Globus pallidus (tissue), 1 donor: ENCODE data around the gene MINPP1.
"Not testable (repeated sequence)": the region's sequence is repeated elsewhere in the genome, so short reads cannot be mapped to it uniquely, and the experiment has no call there.

Experiments used
- DNase-seq: peaks from one replicate; pipeline ENCODE4 v3.0.0-alpha.2; 2015; ENCODE audit warnings: low spot score

The MINPP1 gene

DNA sequence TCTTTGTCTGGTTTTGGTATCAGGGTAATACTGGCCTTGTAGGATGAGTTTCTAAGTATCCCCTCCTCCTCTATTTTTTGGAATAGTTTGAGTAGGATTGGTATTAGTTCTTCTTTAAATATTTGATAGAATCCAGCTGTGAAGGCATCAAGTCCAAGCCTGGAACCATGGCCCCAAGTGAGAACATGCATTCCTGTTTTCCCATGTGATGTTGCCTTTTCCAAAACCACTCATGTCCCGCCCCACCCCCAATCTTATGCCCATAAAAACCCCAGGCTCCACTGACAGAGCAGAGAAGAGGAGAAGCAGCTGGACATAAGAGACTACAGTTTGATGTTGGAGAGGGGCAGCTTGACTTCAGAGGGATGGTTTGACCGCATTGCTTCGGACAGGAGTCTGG, 71.2 kb downstream of the MINPP1 start:
- no peak for DNase-seq

DNA sequence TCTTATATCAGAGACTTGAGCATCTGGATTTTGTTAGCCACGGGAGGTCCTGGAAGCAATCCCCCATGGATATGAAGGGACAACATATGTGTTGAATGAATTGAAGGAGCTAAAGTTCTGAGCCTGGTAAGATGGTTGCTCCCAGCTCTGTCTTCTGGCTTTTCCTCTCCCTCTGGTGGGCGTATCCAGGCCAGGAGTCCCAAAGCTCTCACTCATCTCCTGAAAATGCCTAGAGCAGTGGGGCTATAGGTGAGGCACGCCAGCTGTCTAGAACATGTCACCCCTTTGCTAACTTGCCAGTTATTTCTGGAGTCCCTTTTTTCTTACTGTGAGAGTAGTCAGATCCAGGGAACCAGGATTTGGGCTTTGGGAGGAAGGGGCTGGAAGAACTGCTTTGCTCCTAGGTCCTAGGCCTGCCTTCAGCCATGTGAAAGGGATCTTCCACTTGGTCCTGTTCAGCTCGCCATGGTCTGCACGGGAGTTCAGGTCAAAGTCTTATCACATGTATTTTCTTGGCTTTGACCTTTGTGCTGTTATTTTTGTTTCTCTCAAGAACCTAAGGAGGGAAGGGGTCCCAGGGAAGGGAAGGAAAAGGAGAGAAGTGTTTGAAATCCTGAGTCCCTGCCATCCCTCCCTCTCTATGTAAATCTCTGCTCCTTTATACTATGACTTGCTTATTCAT, 73.6 kb downstream of the MINPP1 start:
- DNase-seq: no peak

DNA sequence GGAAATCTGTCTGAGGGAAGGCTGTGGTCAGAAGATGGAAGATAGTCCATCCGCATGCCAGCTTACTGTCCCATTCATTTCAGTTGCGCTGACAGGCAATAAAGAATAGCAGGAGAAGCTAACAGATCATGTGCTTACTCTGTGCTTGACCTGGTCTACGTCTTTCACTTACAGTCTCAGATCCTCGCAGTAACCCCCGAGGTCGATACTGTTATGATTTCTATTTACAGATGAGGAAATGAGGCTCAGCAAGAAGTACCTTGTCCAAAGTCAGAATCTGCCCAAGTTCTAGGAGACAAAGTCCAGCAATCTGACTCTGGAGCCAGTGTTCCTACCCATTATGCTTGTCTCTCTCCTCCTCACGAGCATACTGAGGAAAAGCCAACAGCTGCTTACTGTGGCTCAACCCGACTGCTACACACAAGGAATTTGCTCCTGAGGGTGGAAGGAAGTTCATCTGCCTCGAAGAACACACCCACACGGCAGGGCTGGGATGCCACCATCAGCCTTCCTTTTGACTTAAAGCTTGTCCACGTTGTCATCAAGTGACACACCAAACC, 74.2 kb downstream of the MINPP1 start:
- no peak for DNase-seq

DNA sequence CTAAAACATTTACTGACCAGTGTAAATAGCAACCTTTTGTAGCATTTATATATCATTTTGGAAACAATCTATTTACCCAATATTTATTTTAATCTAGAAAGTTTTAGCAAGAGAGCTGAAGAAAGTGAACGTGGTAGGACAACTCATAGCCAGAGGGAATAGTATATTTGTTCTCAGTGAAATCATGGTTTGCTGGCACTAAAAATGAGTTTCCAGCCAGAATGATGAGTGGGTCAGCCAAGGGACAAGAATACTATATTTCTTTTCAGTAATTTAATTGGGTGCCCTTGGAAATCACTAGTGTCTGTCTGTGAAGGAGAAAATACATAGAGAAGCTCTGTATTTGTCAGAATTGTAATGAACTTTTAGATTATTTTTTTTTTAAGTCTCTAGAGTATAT, 74.9 kb downstream of the MINPP1 start:
- DNase-seq: no peak

DNA sequence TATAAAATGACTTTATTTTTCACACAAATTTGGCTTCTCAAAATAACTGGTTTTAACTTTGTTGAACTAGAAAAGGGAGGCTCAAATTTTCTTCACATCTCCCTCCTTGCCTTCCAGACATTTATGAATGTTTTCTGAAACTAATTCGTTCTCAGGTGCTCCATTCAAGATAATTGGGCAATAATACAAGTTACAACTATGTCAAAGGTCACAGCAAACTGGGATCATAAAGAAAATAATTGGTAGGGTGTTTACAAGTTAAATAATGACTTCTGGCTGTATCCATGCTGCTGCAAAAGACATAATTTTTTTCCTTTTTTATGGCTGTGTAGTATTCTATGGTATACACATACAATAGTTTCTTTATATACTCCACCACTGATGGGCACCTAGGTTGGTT, 75.3 kb downstream of the MINPP1 start:
- no peak for DNase-seq

DNA sequence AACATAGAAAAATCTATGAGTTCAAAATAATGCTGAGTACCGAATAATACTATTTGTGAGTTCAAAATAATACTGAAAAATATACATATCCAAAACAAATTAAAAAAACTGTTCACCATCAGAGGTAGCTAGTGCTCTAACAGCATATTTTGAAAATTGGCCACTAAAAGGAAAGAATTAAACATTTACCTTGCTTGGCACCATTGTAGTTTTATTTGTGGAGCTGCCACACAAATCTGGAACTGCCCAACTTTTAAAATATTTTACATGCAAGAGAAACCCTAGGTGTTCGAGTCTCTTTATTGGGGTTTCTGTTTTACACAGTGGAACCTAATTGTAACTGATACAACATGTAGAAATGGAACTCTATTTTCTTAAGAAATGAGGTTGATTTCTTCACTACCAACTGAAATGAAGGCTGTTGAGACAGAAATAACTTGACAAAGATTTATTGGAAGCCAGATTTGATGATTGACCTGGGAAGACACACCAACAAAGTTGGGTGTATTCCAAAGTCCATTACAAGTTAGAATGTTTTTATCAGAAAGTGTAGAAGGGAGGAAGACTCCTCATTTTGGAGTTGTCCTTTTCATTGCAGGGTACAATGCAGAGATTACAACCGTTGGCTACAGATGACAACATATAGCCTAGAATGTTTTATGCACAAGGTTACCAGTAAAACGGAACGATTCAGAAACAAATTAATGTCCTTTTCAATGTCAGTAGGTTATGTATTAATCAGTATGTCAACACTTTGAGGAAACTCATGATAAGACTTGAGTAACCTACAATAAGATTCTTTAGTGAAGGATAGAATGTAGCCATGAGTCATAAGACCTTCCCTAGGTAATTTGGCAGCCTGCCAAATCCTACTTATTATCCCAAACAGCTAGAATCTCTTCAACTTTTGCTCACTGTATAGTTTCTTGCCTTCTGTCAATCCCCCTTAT, 81.1 kb downstream of the MINPP1 start:
- no peak for DNase-seq

DNA sequence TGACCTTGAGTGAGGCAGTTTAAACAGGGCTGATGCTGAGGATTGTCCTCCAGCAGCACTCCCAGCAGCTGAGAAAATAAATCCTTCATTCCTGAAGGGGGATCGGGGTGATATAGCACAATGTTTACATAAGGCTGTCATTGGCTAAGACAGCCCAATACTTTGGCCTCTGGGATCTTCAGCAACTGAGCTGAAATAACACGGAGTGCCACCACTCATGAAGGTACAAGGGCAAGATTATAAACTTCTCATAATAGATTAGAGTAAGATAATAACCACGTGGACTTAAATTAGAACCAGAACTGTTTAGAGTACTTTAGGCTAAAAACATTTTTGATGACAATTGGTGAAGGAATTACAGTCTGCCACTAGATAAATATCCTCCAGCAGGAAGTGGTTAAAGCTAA, 85.0 kb downstream of the MINPP1 start:
- DNase-seq: no peak

DNA sequence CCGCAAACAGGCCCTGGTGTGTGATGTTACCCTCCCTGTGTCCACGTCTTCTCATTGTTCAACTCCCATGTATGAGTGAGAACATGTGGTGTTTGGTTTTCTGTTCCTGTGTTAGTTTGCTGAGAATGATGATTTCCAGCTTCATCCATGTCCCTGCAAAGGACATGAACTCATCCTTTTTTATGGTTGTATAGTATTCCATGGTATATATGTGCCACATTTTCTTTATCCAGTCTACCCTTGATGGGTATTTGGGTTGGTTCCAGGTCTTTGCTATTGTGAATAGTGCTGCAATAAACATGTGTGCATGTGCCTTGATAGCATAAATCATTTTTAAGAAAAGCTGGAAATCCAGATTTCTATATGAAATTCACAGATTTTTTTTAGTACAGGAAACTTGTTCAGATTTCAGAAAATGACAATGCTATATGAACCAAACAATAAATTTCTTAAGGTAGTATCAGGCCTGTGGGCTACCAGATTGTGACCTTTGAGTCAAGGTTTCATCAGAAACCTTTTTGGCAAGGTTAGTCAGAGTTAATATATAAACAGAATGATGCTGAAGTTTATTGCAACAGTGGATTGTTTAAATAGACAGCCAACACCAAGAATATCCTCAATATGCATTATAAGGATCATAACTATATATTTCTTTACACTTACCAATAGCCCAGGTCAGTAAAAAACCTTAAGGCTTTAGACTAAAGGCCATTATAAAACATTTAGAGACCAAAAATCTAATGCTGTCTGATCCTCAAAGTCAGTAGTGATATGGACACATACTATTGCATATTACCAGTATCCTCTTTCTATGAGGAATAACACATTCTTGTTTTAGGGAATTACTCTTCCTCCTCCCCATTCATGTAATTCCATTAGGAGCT, 86.3 kb downstream of the MINPP1 start:
- DNase-seq: no peak

DNA sequence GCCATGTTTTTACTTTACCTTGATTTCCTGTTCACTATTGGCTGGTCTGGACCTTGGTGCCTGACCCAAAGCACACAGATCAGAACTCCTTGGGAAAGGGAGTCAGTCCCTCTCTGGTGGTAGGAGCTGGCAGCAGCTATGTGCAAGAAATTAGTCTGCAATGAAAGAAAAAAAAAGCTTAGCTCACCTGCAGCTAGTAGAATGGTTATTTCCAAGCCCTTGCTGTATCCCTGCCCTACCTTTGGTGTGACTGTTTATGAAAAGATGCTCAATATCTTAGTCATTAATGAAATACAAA, 86.8 kb downstream of the MINPP1 start:
- DNase-seq: no peak

DNA sequence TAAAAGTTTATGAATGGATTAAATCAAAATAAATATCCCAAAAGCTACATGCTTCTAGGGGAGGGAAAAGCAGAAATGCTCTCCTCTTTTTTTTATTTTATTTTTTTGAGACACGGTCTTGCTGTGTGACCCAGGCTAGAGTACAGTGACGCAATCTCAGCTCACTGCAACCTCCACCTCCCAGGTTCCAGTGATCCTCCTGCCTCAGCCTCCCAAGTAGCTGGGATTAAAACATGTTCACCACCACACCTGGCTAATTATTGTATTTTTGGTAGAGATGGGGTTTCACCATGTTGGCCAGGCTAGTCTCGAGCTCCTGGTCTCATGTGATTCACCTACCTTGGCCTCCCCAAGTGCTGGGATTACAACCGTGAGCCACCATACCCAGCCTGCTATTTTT, 88.2 kb downstream of the MINPP1 start:
- DNase-seq: not testable (repeated sequence)

DNA sequence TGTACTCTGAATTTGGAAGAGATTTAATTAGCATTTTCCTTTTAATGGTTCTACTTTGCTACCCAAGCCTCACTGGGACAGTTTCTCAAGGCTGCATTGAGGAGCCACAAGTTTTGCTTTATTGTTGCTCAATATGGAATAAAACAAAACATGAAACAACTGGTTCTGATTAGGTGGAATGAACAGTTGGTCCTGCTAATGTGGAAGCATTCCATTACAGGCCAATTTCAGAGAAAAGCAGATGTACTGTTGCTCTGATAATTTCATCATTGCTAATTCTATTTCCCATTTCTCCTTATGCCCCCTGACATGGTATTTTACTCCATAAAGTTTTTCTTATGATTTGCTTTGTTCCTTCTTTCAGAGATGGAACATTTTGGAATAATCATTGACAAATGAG, 89.0 kb downstream of the MINPP1 start:
- no peak for DNase-seq

DNA sequence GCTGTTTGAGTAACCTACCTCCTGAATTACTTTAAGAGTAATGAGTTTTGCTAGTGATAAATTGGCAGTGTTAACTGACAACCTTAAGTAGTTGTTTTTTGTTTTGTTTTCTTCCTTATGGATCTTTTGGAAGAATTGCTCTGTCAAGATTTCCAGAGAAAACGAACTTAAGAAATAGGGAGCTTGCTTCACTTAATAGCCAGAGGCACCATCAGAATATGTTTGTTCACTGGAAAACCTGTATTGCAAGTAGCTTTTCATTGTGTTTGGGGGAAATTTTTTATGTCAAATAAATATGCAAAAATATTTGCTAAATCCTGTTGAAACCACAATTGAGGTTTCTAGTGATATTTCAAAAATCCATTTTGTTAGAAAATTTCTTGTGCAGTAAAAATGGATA, 89.5 kb downstream of the MINPP1 start:
- no peak for DNase-seq

DNA sequence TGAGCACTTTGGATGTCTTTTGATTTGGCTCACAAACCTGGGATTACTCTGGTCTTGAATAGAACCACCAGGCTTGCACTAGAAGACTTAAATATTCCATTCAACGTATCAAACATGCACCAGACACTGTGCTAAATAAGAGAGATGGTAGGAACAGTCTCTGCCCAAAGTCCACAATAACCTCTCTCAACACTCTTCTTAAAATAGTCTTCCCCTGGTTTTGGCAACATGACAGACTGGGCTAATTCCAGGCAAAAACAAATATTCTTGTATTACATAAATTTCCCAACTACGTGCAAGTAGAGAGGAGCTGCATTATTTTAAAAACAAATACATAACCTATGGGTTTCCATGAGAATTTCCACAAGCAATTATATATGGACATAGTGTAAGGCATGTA, 90.2 kb downstream of the MINPP1 start:
- no peak for DNase-seq

DNA sequence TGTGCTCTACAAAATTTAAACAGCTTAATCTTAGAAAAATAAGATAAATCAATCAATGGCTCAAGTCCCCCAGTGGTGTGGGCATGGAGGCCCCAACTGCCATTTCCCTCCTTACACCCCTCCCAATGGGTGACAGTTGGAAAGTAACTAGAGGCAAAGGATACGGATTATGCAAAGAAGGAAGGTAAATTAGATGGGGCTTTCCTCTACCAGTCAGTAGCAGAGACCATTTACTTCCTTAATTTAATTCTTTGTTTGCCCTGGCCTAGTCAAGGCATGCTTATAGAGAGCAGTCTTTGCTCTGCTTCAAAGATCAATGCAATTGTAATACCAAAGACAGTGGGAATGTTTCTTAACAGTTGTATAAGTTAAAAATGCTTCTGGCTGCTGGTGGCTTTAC, 91.7 kb downstream of the MINPP1 start:
- DNase-seq: no peak

DNA sequence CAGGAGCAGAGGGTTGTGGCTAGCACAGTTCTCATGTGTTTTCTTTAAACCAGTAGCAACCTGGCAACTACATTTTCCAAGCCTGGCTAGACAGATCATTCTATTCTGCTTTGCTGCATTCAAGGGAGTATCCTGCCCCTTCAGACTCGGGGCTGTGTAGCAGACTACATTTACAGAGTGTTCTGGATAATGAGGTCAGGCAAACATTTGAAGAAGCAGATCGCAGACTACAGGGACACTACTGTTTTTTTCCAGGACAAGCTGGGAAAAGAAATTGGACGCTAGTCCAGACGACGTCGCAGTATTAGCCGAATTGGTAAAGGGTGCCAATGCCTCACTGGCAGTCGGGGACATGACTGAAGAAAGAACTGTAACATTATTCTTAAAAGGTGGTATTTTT, 94.0 kb downstream of the MINPP1 start:
- peak; percentile 30 for DNase-seq

DNA sequence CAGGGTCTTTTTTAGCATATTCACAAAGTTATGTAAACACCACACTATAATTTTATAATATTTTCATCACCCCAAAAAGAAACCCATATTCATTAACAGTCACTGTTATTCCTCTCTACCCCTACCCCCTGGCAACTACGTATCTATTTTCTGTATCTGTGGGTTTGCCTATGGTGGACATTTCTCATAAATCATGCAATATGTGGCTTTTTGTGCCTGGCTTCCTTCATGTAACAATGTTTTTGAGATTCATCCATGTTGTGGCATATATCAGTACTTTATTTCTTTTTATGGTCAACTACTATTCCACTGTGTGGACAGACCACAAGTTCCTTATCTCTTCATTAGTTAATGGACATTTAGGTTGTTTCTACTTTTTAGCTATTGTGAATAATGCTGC, 95.9 kb downstream of the MINPP1 start:
- no peak for DNase-seq
